ENCODE measurements around the gene FGFR4.

Gene FGFR4

DNA sequence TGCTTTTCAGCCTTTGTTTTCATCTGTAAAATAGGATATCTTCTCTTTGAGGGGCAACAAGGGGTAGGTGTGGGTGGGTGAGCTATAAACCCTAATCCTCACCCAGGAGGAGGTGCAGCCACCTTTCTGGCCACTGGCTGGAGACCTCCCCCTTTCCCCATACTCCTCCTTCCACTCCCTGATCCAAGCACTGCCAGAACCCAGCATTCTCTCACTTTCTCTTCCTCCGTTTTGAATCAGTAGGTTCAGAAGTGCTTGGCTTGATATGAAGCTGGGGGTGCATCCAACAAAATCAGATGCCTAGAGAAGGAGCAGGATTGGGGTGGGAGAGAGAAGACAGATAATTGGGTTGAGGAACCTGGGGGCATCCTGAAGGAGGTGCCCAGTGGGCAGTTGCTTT lies 40.1 kb downstream of the FGFR4 start:
- DNase-seq (ENCODE audit: insufficient read length, low spot score) (no peak), FAIRE-seq (no peak)
- TF ChIP-seq CTCF (IDR thresholded peaks at IDR 0.05; ENCODE audit: insufficient read depth, missing control alignments), result no peak

DNA sequence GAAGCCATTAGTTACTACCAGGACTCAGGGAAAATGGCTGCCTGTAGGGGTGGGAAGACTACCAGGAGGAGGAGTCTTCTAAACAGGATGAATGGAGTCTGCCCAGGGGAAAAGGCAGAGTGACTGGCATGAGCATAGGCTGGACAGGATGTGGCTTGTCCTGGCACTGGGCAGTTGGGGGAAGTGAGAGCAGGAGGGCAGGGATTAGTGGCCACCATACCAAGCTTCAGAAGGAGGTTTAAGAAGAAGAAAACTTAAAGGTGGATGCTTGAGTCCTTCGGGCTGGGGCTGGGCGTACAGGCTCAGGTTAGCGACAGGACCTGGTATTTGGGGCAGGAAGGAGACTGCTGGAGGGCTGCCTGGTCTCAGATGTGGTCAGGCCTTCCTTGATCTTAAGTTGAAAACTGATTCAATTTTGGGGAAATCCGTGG lies 41.9 kb downstream of the FGFR4 start:
- no peak for TF ChIP-seq CTCF (IDR thresholded peaks at IDR 0.05; ENCODE audit: insufficient read depth, missing control alignments)
- FAIRE-seq (no peak), DNase-seq (ENCODE audit: insufficient read length, low spot score) (no peak)

GRCh38 chr5:177130211-177131018 lies 43.7 kb downstream of the FGFR4 start:
- DNase-seq (ENCODE audit: insufficient read length, low spot score) (no peak), FAIRE-seq (no peak)
- no peak for TF ChIP-seq CTCF (IDR thresholded peaks at IDR 0.05; ENCODE audit: insufficient read depth, missing control alignments)

DNA sequence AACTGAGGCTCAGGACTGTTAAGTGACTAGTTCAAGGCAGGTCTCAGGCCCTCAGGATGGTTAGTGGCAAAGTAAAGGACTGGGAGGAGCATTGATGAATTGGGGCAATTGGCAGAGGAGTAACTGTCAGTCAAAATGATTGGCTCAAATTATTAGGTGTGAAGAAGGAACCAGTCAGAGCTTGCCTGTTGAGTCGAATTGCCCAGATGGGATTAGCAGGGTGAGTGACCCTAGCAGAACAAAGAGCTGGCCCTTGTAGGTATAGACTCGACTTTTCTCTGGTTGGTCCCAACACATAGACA lies 44.3 kb downstream of the FGFR4 start:
- TF ChIP-seq CTCF (IDR thresholded peaks at IDR 0.05; ENCODE audit: insufficient read depth, missing control alignments), result no peak
- FAIRE-seq, result no peak

DNA sequence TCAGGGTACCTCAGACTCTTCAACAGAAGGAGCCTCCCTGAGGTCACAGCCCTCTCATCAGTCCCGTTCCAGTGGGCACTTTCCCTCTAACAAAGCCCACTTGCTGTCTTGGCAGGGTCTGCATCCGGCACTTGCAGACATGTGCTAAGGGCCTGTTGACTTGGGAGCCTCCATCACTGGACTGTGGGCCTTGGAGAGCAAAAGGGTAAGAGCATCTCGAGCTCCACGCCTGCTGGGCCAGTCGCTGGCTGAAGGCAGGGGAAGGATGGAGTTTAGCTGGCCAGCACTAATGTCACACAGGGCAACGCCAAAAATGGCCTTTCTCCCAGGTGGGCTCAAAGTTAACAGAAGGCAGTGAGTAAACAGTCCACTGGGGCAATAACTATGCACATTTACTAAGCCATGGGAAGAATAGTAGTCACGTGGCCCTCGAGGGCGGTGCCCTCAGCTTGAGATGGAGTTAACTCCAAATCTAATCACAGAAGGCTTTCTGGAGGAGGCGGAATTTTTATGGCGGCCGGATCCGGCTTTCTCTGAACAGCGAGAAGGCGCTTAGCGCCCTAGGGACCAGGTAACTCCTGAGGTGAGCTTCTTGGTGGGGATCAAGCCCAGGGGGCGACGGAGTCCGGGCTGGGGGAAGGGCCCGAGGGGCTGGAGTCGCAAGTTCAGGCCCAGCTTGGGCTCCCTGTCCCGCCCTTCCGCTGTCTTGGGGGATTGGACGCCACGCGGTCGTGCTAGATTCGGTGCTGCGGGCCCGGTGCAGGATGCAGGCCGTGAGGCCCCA lies 44.8 kb downstream of the FGFR4 start:
- DNase-seq (ENCODE audit: insufficient read length, low spot score) (no peak), FAIRE-seq (no peak)
- no peak for TF ChIP-seq CTCF (IDR thresholded peaks at IDR 0.05; ENCODE audit: insufficient read depth, missing control alignments)

More for the DNA sequence above, 44.3 kb downstream of the FGFR4 start:
- no peak for DNase-seq (ENCODE audit: insufficient read length, low spot score)

GRCh38 chr5:177132136-177133095 lies 45.7 kb downstream of the FGFR4 start:
- FAIRE-seq (no peak), DNase-seq (ENCODE audit: insufficient read length, low spot score) (no peak)
- no peak for TF ChIP-seq CTCF (IDR thresholded peaks at IDR 0.05; ENCODE audit: insufficient read depth, missing control alignments)
